ENCODE measurements around the gene USP47. TPM values are rescaled to one million over a fixed set of nuclear protein-coding genes. Genes with fewer than 3 reads are reported as not detected.
A peak's percentile ranks its signal among the peaks of the same experiment; 100 is the strongest.

The USP47 gene
- total and polyA plus RNA-seq, 2 donors (not counting 1 experiment from before 2014, with no cell fraction given) = 12.8 to 52.9 TPM

- Histone ChIP-seq H3K4me1 (ENCODE audit: control insufficient read depth in 2 of 2, insufficient read depth in 2 of 2, low read length in 2 of 2) (peaks cover 35 to 59% of the 10 kb centered on the region in 2 donors), H3K4me3 (ENCODE audit: control extremely low read depth in 1 of 5, extremely low read depth in 1 of 5, insufficient read depth in 1 of 5, low read depth in 2 of 5, low read length in 4 of 5) (no peak overlapping the region), H3K27ac (ENCODE audit: low read length in 2 of 2) (no peak overlapping the region), H3K36me3 (replicated peaks in 1 of 2; ENCODE audit: control extremely low read depth in 1 of 2, control insufficient read depth in 1 of 2, extremely low read depth in 1 of 2, insufficient read depth in 2 of 2, low read length in 1 of 2) (no peaks in the 10 kb centered on the region), H3K9me3 (ENCODE audit: control extremely low read depth in 1 of 3, control insufficient read depth in 2 of 3, insufficient read depth in 1 of 3, low read length in 2 of 3) (no peaks in the 10 kb centered on the region), H3K4me2 (replicated peaks; ENCODE audit: low read depth, low read length, poor library complexity, severe bottlenecking) (no peak overlapping the region), H4K20me1 (ENCODE audit: control insufficient read depth, insufficient read depth, low read length, poor library complexity, severe bottlenecking) (peaks cover 37% of the 10 kb centered on the region), H2AFZ (ENCODE audit: insufficient read depth, low read depth, low read length, poor library complexity, severe bottlenecking) (no peak overlapping the region), H3K79me2 (ENCODE audit: control insufficient read depth, insufficient read depth, low read length) (peaks cover 86% of the 10 kb centered on the region), H3K27me3 (replicated peaks in 1 of 4; ENCODE audit: control extremely low read depth in 1 of 4, control insufficient read depth in 3 of 4, insufficient read depth in 4 of 4, low read length in 3 of 4) (no peaks in the 10 kb centered on the region), H3K9ac (ENCODE audit: low read length) (no peak overlapping the region)
- POLR2A ChIA-PET = no interaction called here
- ATAC-seq (ENCODE audit: low read depth) = no peak
- H3K4me1 Mint-ChIP-seq = peaks cover 50% of the 10 kb centered on the region
- no peaks in the 10 kb centered on the region for H3K9me3 Mint-ChIP-seq (ENCODE audit: insufficient read depth)
- peak overlapping the region; percentile 40 for H3K4me3 Mint-ChIP-seq
- no peak for DNase-seq
- H3K27ac Mint-ChIP-seq = no peak overlapping the region
- no CpG with 5 or more reads among the region's 1 CpG for WGBS (ENCODE audit: insufficient coverage)
- H3K27me3 Mint-ChIP-seq = no peaks in the 10 kb centered on the region
- TF ChIP-seq, protein P1, sequence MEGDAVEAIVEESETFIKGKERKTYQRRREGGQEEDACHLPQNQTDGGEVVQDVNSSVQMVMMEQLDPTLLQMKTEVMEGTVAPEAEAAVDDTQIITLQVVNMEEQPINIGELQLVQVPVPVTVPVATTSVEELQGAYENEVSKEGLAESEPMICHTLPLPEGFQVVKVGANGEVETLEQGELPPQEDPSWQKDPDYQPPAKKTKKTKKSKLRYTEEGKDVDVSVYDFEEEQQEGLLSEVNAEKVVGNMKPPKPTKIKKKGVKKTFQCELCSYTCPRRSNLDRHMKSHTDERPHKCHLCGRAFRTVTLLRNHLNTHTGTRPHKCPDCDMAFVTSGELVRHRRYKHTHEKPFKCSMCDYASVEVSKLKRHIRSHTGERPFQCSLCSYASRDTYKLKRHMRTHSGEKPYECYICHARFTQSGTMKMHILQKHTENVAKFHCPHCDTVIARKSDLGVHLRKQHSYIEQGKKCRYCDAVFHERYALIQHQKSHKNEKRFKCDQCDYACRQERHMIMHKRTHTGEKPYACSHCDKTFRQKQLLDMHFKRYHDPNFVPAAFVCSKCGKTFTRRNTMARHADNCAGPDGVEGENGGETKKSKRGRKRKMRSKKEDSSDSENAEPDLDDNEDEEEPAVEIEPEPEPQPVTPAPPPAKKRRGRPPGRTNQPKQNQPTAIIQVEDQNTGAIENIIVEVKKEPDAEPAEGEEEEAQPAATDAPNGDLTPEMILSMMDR (IDR thresholded peaks at IDR 0.05) = no peak
- no peak for TF ChIP-seq EZH2 (IDR thresholded peaks at IDR 0.05; ENCODE audit: borderline replicate concordance, insufficient read depth, low read depth, low read length, poor library complexity, severe bottlenecking)
- intact Hi-C loops (cut with micrococcal nuclease) = loop anchor here (5.0 kb wide), 1 partner anchor 818 kb away; no protein-coding TSS in a partner anchor
- CTCF ChIA-PET = interaction anchor here (0.9 kb wide), 1 partner anchor 10 kb away, joined by 3 read pairs; no protein-coding TSS in a partner anchor
Observed at GRCh38 chr11:11845551-11845950, 3.8 kb downstream of the USP47 start.

- Histone ChIP-seq H3K36me3 (replicated peaks in 1 of 2; ENCODE audit: control extremely low read depth in 1 of 2, control insufficient read depth in 1 of 2, extremely low read depth in 1 of 2, insufficient read depth in 2 of 2, low read length in 1 of 2) (no peaks in the 10 kb centered on the region), H3K4me1 (ENCODE audit: control insufficient read depth in 2 of 2, insufficient read depth in 2 of 2, low read length in 2 of 2) (peaks cover 28 to 54% of the 10 kb centered on the region in 2 donors), H2AFZ (ENCODE audit: insufficient read depth, low read depth, low read length, poor library complexity, severe bottlenecking) (no peak overlapping the region), H3K4me2 (replicated peaks; ENCODE audit: low read depth, low read length, poor library complexity, severe bottlenecking) (no peak overlapping the region), H3K9ac (ENCODE audit: low read length) (no peak overlapping the region), H3K27me3 (replicated peaks in 1 of 4; ENCODE audit: control extremely low read depth in 1 of 4, control insufficient read depth in 3 of 4, insufficient read depth in 4 of 4, low read length in 3 of 4) (no peaks in the 10 kb centered on the region), H3K9me3 (ENCODE audit: control extremely low read depth in 1 of 3, control insufficient read depth in 2 of 3, insufficient read depth in 1 of 3, low read length in 2 of 3) (no peaks in the 10 kb centered on the region), H3K27ac (ENCODE audit: low read length in 2 of 2) (no peak overlapping the region), H3K79me2 (ENCODE audit: control insufficient read depth, insufficient read depth, low read length) (peaks cover 100% of the 10 kb centered on the region), H3K4me3 (ENCODE audit: control extremely low read depth in 1 of 5, extremely low read depth in 1 of 5, insufficient read depth in 1 of 5, low read depth in 2 of 5, low read length in 4 of 5) (no peak overlapping the region), H4K20me1 (ENCODE audit: control insufficient read depth, insufficient read depth, low read length, poor library complexity, severe bottlenecking) (peaks cover 52% of the 10 kb centered on the region)
- POLR2A ChIA-PET = no interaction called here
- no peak for ATAC-seq (ENCODE audit: low read depth)
- H3K27ac Mint-ChIP-seq = no peak overlapping the region
- WGBS (ENCODE audit: insufficient coverage) = no CpG with 5 or more reads among the region's 2 CpGs
- TF ChIP-seq, protein P1 (IDR thresholded peaks at IDR 0.05) = no peak
- TF ChIP-seq EZH2 (IDR thresholded peaks at IDR 0.05; ENCODE audit: borderline replicate concordance, insufficient read depth, low read depth, low read length, poor library complexity, severe bottlenecking) = no peak
- H3K9me3 Mint-ChIP-seq (ENCODE audit: insufficient read depth) = no peaks in the 10 kb centered on the region
- H3K4me1 Mint-ChIP-seq = peaks cover 55% of the 10 kb centered on the region
- no peaks in the 10 kb centered on the region for H3K27me3 Mint-ChIP-seq
- CTCF ChIA-PET = interaction anchor here (4.4 kb wide), 1 partner anchor 48 kb away, joined by 33 read pairs; no protein-coding TSS in a partner anchor
- no peak overlapping the region for H3K4me3 Mint-ChIP-seq
- DNase-seq = no peak
- intact Hi-C loops (cut with micrococcal nuclease) = loop anchor here (5.0 kb wide), 1 partner anchor 820 kb away; no protein-coding TSS in a partner anchor
Observed at GRCh38 chr11:11847082-11847481, 5.3 kb downstream of the USP47 start.
